Right forelimb (tissue), 1 donor: Measurements from ENCODE around the gene LRRC58.
"Not testable (repeated sequence)": the region's sequence is repeated elsewhere in the genome, so short reads cannot be mapped to it uniquely, and the experiment has no call there.

Experiments used
- DNase-seq: peaks from one replicate; pipeline ENCODE4 v3.0.0-alpha.2; 2018

The LRRC58 gene

DNA sequence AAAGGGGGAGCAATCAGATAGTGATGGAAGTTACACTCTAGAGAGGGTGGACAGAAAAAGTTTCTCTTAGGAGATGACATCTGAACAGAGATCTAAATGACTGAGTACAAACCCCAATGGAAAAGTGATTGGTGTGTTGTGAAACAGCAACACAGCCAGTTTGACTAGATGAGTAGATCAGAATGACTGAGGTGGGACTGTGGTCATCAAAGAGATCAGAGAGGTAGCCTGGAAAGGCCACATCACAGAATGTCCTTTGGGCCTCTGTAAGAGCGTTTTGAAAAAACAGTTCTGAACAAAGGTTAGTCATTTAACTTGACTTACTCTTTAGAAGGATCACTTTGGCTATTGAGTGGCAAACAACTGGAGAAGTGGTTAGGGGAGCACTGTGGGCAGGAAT lies 10.6 kb downstream of the LRRC58 start:
- no peak for DNase-seq

DNA sequence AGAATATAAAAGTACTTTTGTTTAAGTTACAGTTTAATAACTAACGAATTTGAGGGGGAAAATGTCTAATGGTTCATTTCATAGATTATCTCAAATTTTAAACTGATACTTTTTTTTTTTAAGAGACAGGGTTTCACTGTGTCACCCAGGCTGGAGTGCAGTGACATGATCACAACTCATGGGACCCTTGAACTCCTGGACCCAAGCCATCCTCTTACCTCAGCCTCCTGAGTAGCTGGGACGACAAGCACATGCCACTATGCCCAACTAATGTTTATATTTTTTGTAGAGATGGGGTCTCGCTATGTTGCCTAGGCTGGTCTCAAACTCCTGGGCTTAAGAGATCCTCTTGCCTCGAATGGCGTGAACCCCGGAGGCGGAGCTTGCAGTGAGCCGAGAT lies 16.5 kb downstream of the LRRC58 start:
- no peak for DNase-seq

DNA sequence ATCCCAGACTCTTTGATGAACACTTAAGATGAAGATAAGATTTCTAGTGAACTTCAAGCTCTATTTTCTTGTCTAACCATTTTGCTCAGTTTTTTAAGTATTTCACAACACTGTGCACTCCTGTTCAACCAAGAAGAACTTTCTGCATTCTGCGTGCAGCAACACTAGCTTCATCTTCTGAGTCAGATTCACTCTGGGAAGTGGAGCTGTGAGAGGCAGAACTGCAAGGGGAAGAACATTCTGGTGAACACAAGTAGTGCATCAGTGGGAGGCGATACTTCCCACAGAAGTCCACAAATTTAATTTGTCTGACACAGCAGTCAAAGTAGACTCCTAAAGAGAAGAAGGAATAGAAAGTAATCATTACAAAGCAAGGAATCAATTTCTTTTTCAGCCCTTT lies 18.1 kb downstream of the LRRC58 start:
- no peak for DNase-seq

DNA sequence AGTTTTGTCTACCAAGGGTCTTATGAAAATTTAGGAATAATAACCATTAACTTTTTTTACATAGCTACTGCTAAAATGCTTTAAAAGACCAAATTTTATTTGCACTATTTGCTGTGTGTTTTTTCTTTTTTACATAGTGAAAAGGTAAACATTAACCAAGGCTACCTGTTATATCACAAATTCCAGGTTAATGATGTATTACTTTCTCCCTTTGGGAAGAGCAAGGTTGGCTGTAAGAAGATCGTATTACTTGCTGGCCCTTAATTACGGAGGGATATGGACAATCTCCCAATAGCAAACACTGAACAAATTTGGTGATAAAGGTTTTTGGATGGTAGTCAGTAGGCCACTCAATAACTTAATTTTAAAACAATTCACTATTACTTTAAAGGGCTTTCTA lies 22.4 kb downstream of the LRRC58 start:
- DNase-seq = no peak

DNA sequence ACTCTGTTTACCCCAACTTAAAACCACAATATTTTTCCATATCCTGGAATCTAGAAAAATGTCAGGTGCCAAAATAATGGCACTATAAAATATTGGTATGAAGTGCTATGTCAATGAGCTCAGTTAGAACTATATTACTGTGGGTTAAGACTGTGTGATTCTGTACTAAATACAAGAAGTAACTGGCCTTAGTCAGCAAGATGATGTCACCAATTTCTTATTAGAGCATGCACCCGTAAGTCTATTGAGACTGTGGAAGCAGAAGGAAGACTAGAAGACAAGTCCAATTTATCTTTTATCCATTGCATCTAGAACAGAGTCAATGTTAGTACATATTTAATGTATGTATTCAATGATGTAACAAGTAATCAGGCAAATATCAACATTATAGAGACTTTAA lies 25.0 kb downstream of the LRRC58 start:
- DNase-seq = no peak

DNA sequence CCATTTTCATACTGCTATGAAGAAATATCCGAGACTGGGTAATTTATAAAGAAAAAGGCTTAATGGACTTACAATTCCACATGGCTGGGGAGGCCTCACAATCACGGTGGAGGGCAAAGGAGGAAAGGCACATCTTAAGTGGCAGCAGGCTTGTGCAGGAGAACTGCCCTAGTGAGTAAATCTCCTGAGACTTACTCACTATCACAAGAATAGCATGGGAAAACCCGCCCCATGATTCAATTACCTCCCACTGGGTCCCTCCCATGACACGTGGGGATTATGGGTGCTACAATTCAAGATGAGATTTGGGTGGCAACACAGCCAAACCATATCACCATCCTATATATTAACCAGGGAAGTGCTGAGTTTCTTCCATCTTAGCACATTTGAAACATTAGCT lies 25.4 kb downstream of the LRRC58 start:
- not testable (repeated sequence) for DNase-seq

DNA sequence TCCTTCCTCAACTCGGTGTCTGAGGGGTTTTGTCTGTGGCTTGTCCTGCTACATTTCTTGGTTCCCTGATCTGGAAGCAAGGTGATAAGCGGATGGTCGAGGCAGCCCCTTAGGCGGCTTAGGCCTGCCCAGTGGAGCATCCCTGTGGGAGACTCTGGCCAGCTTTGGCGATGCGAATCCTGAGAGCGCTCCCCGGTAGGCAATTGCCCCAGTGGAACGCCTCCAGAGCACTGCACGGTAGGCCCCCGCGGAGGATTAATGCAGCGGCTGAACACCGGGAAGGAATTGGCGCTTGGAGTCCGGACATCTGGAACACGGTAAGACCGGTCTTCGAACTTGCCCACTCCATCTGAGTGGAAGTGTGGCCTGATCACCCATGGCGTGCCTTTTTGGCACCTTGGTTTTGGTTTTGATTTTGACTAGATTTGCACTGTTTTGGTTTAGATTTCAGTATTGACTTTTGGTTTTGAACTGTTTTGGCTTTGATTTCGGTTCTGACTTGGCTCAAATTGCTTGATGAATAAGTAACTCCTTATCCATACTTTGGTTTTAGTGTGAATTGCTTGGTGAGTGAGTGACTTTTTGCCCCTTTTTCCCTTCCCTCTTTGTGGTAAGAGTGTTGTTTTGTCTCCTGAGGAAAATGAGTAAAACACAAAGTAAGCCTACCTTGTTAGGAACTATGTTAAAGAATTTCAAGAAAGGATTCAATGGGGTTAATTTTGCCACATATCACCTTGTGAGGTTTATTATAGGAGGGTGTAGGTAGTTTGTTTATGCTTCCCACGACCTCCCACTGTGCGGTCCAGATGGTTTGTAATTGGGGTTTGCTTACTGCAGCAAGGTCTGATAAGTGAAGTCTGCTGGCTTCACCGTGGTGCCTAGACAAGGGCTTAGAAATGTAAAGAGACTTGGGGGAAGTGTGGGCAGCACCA lies 37.0 kb downstream of the LRRC58 start:
- no peak for DNase-seq

DNA sequence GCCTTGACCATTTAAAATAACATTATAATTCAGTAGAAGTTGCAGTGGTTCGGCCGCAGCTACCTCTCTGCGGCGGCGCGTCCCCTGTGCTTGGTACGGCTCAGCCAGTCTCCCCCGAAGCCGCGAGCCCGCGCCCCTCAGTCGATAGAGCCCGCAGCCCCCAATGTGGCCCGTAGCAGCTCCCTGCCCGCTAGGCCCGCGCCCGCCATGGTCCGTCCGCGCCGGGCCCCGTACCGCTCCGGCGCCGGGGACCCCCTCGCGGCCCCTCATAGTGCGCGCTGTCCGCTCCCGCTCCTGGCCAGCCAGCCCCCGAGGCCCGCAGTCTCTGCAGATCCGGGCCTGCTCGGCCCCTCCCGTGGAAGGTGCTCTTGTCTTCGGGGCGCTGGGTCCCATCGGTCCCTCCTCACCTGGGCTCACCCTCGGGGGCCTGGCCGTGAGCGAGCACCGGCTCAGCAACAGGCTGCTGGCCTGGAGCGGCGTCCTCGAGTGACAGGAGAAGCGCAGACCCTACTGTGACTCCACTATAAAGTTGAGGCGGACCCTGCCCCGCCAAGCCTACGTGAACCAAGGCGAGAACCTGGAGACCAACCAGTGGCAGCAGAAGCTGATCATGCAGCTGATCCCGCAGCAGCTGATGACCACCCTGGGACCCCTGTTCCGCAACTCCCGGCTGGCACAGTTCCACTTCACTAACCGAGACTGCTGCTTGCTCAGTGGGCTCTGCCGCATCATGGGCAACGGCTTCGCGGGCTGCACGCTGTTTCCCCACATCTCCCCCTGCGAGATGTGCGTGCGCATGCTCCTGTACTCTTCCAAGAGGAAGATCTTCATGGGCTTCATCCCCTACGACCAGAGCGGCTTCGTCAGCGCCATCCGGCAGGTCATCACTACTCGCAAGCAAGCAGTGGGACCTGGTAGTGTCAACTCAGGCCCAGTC lies 42.4 kb downstream of the LRRC58 start:
- no peak for DNase-seq

DNA sequence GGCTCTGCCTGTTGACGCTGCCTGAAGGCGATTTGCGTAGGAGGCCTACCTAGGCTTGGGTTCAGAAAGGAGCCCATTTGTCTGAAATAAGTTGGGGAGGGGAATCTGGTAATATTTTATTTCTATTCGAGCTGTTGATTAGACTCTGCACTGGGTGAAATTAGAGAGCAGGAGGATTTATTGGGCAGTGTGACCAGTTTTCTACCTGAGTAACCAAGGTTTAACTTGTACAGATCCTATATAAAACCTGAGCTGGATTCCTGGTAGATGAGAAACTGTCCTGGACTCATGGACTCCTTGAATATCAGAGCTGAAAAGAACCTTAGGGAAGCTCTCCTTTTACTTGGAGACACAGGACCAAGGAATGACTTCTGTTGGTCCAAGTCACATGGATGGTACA lies 44.5 kb downstream of the LRRC58 start:
- no peak for DNase-seq

DNA sequence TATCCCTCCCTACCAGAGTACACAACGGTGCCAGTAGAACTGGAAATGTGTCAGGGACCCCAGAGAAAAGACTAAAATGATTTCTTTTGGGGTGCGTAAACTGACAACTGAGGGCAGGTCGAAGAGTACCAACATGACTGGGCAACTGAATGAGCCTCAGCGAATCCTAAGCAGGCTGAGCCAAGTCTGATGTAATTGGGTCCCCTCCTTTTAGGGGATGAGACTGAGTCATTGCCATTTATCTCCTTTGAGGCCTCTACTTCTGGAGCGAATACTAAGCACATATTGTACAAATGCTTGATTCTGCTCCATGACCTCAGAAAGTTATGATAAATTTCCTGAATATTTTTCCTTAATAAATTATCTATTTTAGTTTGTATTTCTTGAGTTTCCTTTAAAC lies 46.8 kb downstream of the LRRC58 start:
- no peak for DNase-seq

DNA sequence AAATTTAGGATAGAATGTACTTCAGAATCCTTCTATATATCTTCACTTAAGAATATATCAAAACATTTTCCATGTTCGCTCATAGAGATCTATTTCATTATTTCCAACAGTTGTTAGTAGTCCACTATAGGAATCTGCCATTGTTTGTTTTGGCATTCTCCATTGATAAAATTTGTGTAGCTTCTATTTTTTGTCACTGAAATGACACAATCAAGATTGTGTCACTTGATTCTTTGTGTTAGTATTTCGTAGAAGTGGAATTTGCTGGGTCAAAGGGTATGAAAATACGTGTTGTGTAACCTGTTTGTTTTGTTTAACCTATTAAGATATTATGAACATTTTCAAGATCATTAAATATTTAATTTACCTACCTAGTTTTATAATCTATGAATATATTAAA lies 48.2 kb downstream of the LRRC58 start:
- no peak for DNase-seq

DNA sequence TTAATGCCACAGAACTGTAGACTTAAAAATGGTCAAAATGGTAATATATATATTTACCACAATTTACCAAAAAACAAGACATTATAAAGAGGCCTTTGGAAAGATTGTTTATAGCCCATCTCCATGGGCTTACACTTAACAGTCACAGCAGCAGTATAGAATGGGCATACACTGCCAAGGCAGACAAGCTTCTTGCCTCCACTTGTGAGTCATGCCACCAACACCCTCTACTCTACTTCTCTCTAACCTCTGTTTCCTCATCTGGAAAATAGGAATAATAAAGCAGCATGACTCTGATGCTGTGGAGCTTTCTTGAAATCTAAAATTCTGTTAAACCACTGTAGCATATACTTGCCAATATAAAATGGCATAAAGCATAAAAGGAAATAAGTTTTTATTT lies 49.8 kb downstream of the LRRC58 start:
- DNase-seq = no peak

DNA sequence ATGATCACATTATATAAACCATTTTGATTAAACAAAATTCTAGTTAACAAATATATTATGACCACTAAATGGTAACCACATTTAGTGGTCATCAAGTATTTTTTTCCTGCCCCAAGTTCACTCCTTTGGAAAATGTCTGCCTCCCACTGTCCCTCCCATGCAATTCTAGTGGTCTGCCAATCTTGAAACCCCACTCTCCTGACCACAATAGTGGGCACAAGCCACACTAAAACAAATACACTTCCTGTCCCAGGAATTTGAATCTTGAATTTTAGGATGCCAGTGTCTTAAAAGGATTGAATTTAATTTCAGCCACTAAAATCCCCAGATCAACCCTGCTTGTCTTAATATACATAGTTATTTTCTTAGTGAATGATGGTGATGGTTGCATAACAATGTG lies 50.2 kb downstream of the LRRC58 start:
- DNase-seq = no peak

DNA sequence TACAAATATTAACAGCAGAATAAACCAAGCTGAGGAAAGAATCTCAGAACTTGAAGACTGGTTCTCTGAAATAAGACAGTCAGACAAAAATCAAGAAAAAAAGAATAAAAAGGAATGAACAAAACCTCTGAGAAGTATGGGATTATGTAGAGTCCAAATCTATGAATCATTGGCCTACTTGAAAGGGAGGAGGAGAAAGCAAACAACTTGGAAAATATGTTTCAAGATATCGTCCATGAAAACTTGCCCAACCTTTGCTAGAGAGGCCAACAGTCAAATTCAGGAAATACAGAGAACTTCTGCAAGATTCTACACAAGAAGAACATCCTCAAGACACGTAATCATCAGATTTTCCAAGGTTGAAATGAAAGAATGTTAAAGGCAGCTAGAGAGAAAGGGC lies 57.6 kb downstream of the LRRC58 start:
- DNase-seq = not testable (repeated sequence)

DNA sequence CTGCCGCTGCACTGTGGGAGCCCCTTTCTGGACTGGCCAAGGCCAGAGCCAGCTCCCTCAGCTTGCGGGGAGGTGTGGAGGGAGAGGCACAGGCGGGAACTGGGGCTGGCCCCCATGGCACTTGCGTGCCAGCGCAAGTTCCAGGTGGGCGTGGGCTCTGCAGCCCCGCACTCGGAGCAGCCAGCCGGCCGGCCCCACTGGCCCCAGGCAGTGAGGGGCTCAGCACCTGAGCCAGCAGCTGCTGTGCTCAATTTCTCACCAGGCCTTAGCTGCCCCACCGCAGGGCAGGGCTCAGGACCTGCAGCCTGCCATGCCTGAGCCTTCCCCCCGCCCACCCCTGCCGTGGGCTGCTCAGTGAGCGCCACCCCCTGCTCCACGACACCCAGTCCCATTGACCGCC lies 59.5 kb downstream of the LRRC58 start:
- no peak for DNase-seq

DNA sequence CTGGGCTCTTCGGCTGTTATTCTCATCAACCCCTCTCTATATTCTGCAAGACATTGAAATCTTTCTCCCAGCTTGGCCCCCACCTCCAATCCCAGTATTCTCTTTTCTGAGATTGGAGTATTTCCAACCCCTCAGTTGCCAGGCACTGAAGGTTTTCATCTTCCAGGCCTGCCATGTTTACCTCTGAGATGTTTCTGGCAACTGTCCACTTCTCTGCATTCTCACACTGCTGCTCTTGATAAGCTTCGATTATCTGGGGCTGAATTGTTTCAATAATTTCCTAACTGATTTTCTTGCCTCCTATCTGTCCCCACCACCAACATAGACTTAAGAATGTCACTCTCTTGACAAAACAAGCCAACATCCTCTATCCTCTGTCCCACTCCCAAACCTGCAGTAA lies 62.7 kb downstream of the LRRC58 start:
- DNase-seq = no peak

DNA sequence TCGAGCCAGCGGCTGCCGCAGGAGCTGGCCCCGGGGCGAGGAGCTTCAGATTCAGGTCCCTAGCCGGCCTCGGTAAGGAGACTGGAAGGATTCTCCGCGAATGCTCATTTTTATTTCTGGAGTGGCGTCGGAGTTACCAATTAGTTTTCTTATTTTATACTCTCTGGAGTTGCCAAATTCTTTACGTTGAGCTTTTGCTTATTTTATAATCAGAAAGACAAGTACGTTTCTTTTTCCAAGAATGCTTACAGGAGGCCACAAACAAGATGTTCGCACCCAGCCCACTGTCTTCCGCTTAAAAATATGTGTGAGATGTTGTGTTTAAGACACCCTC lies 63.7 kb downstream of the LRRC58 start:
- no peak for DNase-seq

DNA sequence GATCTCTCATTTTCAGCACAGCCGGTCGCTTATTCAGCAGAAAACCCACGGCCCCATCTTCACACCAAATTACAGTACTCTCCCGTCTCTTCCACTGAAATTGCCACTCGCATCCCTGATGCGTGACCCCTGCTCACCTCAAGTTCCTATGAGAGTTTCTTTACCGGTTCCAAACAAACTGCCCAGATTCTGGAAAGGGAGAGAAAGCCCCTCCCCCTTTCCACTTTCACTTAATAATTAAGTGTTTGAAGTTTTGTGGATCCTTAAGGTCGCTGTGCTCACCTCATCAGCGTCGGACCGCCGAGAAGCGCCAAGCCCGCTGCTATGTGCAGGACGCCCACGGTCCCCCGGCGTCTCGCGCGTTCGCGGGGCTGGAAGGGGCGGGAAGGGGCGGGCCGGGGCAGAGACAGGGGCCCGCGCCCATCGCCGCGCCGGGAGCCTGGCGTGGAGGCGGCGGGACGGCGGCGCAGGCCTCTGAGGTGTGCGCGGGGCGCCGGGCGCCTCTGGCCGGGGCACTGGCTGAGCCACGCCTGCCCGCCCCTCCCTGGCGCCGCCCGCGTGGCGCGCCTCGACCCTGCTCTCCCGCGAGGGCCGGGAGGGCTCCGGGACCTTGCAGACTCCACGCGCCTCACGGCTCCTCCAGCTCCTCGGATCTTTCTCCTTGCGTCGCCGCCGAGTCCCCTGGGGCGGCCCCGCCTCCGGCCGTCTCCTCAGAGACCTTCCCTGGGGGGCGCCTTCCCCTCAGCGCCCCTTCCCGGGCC lies 64.2 kb downstream of the LRRC58 start, which contains the start of gene GPR156:
Gene GPR156 (minus strand): TSS at position 476 of the 761 bp plus-strand sequence. CDS start 41,124 bp downstream, outside the sequence.
- DNase-seq = no peak

DNA sequence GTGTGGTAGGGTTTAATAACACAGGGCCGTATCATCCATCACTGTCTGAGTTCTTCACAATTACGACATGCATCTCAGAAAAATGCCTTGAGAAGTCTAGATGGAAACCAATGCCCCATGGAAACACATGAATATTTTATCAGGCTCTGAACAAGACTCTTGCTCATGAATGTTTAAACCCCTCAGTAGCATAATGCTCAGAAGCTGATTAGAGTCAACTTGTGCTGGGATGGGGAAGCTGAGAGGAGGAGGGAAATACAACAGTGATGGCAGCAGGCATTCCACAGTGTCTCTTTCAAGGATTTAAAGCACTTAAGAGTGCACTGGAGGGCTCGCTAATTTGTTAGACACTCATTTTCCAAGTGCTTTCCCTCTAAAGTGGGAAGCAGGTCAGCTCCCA lies 67.9 kb downstream of the LRRC58 start:
- no peak for DNase-seq

DNA sequence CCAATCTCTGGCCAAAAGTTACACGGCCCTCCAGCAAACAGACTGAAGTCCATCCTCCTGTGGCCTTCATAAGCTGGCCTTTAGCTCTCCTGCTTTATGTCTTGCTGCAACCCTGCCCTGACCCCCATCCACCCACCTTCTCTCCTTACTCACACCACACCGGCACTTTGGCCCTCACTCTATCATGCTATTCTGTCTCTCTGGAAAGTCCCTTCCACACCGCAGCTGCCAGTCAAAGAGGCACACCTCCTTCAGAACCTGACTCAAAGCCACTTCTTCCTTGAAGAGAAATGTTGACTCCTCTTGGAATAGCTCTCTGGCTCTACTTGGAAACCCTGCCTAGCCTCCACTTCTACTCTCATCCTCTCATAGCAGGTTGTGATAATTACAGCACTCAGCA lies 68.6 kb downstream of the LRRC58 start:
- DNase-seq = no peak

DNA sequence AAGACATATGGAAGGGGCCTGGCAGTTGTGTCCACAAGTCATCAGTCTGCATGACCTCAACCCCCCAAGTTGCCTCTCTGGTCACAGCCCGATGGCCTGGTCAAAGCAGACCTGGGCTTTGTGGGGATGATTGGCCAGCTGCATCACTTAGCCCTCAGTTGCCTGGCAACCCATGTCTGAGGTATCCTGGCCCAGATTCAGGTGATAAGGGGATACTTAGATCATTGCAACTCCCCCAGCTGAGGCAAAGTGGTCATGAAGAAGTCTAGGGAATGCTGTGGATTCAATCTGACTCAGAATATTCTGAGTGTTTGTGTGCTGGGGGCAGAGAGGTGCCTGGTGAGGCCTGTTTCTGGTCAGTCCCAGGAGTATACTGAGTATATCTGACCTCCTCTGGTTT lies 69.1 kb downstream of the LRRC58 start:
- no peak for DNase-seq

DNA sequence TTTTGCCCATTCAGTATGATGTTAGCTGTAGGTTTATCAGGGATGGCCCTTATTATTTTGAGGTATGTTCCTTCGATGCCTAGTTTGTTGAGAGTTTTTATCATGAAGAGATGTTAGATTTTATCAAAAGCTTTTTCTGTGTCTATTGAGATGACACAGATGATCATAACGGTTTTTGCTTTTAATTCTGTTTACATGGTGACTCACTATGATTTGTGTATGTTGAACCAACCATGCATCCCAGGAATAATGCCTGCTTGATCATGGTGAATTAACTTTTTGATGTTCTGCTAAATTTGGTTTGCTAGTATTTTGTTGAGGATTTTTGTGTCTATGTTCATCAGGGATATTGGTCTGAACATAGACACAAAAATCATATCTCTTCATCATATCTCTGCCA lies 72.4 kb downstream of the LRRC58 start:
- DNase-seq = no peak

DNA sequence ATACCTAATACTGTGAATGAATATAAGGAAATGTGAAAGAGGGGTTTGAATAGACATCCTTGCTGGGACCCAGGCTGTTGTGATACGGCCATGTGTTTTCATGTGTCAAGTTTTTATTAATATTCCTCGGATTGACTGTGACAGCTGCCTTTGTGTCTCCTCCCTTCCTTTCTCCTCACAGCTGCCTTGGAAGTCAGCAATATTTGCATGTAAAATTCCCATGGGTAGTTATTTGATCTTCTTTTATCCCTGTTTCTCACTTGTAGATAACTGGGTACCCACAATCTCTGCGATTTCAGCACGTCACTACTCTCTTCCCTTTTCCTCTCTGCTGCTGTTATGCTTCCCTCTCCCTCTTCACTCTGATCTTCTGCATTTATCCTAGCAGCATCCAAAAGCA lies 73.5 kb downstream of the LRRC58 start:
- DNase-seq = no peak
